Epithelial cell of proximal tubule (primary cell): ENCODE results near the gene B4GAT1. TPM values are rescaled to one million over a fixed set of nuclear protein-coding genes. Genes with fewer than 3 reads are reported as not detected.
"Not testable (repeated sequence)": the region's sequence is repeated elsewhere in the genome, so short reads cannot be mapped to it uniquely, and the experiment has no call there.

Source experiments
- DNase-seq: peaks from one replicate; pipeline ENCODE4 v3.0.0-alpha.2; 2011; ENCODE audit warnings: low read depth
- H3K4me3 ChIP-seq: 2 replicates; pipeline ENCODE4 v1.5.1; 2011; ENCODE audit warnings: low read depth, mild to moderate bottlenecking, low read length
- CTCF ChIP-seq: conservative IDR thresholded peaks from 2 replicates; pipeline ENCODE4 v1.5.1; 2012; ENCODE audit warnings: low read depth, mild to moderate bottlenecking, low read length
- total RNA-seq: library from RNA; depleted of rRNA; stranded (reverse); fragments of >200 nt; gene quantifications from 2 replicates; pipeline ENCODE4 v1.2.3, GENCODE V29; 2015

B4GAT1 gene
- total RNA-seq, 1 donor from 2014 or later = 32.0 TPM

GRCh38 chr11:66360406-66361073 is 13.1 kb upstream of the B4GAT1 start:
- no peak for DNase-seq
- H3K4me3 ChIP-seq = no peak overlapping the region
- TF ChIP-seq CTCF = no peak

- TF ChIP-seq CTCF = no peak
- no peak overlapping the region for H3K4me3 ChIP-seq
Measured at GRCh38 chr11:66359662-66360087, 12.2 kb upstream of the B4GAT1 start.

GRCh38 chr11:66350560-66351235 is 3.3 kb upstream of the B4GAT1 start:
- DNase-seq, H3K4me3 ChIP-seq: not testable (repeated sequence)

More at GRCh38 chr11:66359662-66360087, 12.2 kb upstream of the B4GAT1 start:
- DNase-seq = no peak

- DNase-seq = no peak
- H3K4me3 ChIP-seq = no peak overlapping the region
- no peak for TF ChIP-seq CTCF
Measured at GRCh38 chr11:66349084-66349386, 1.6 kb upstream of the B4GAT1 start.

GRCh38 chr11:66346476-66347424 is 679 bp downstream of the B4GAT1 start:
- TF ChIP-seq CTCF = no peak
- peak overlapping the region; percentile 88 for H3K4me3 ChIP-seq
- no peak for DNase-seq

GRCh38 chr11:66345316-66345649 is 2.1 kb downstream of the B4GAT1 start:
- H3K4me3 ChIP-seq = peak overlapping the region; percentile 88
- TF ChIP-seq CTCF = no peak
- DNase-seq = no peak
